ENCODE results near the gene BCS1L.

GRCh38 chr2:218663901-218664300 is 4.4 kb downstream of the BCS1L start:
- TF ChIP-seq POLR2A (IDR thresholded peaks at IDR 0.05; ENCODE audit: low read depth, low read length) (no peak), TAF1 (IDR thresholded peaks at IDR 0.05; ENCODE audit: borderline replicate concordance, low read depth, low read length) (no peak), POLR2AphosphoS5 (IDR thresholded peaks at IDR 0.05; ENCODE audit: low read depth, low read length) (no peak)
